GM12891 (cell line): ENCODE measurements around the gene COL2A1.

Experiments
- POLR2A ChIP-seq: IDR thresholded peaks from 2 replicates; pipeline ENCODE4 v1.6.1; 2011; ENCODE audit warnings: low read depth, low read length, control low read depth
- POLR2AphosphoS5 ChIP-seq: IDR thresholded peaks from 2 replicates; pipeline ENCODE4 v1.6.1; 2011; ENCODE audit warnings: low read depth, low read length, control low read depth

- TF ChIP-seq POLR2AphosphoS5 (no peak), POLR2A (no peak)
Observed at GRCh38 chr12:48028541-48029431, 24.5 kb upstream of the COL2A1 start.
